Measurements from ENCODE around the gene IL26. TPM values are rescaled to one million over a fixed set of nuclear protein-coding genes. Genes with fewer than 3 reads are reported as not detected.

Gene IL26
- total and polyA plus RNA-seq, 2 of the 4 experiments (the other 2 are of a cell fraction), result not detected

- Histone ChIP-seq H3K14ac (replicated peaks; ENCODE audit: low read depth, low read length) (no peak overlapping the region), H3K23ac (ENCODE audit: low read depth, low read length) (no peak overlapping the region), H3K36me3 (ENCODE audit: control insufficient read depth, insufficient read depth, low read length) (no peaks in the 10 kb centered on the region), H4K91ac (ENCODE audit: insufficient read depth, low read depth, low read length) (no peak overlapping the region), H3K4me3 (ENCODE audit: insufficient read depth, low read depth, low read length) (no peak overlapping the region), H2AFZ (replicated peaks; ENCODE audit: low read length, poor library complexity) (no peak overlapping the region), H3K9me3 (ENCODE audit: control insufficient read depth, insufficient read depth, low read length) (no peaks in the 10 kb centered on the region), H3K56ac (ENCODE audit: extremely low read depth, insufficient read depth, low read length) (no peak overlapping the region), H2BK5ac (ENCODE audit: low read depth, low read length, poor library complexity, severe bottlenecking) (no peak overlapping the region), H4K20me1 (ENCODE audit: insufficient read depth, low read length) (no peaks in the 10 kb centered on the region), H2AK9ac (replicated peaks; ENCODE audit: low read depth, low read length, poor library complexity) (no peak overlapping the region), H3K4ac (ENCODE audit: low read depth, low read length) (no peak overlapping the region), H3K27me3 (ENCODE audit: control insufficient read depth, insufficient read depth, low read length) (peaks cover 4% of the 10 kb centered on the region), H3K4me1 (ENCODE audit: control insufficient read depth, insufficient read depth, low read length) (no peaks in the 10 kb centered on the region), H3K79me1 (ENCODE audit: low read depth in 1 of 2, low read length in 2 of 2) (no peaks in the 10 kb centered on the region), H3K27ac (ENCODE audit: insufficient read depth, low read length) (no peak overlapping the region), H3K4me2 (ENCODE audit: low read depth, low read length) (no peak overlapping the region), H2BK20ac (ENCODE audit: low read depth, low read length) (no peak overlapping the region), H2AK5ac (ENCODE audit: low read depth, low read length) (no peak overlapping the region), H4K8ac (ENCODE audit: low read depth in 2 of 2, low read length in 2 of 2) (no peak overlapping the region), H3K18ac (ENCODE audit: low read depth, low read length) (no peak overlapping the region), H3K9me1 (ENCODE audit: insufficient read depth, low read length) (no peaks in the 10 kb centered on the region), H2BK15ac (ENCODE audit: low read depth, low read length) (no peak overlapping the region), H3K9ac (ENCODE audit: low read depth, low read length) (no peak overlapping the region), H2BK120ac (ENCODE audit: low read depth, low read length) (no peak overlapping the region), H4K5ac (ENCODE audit: low read depth, low read length) (no peak overlapping the region)
- TF ChIP-seq MAFK (IDR thresholded peaks at IDR 0.05; ENCODE audit: low read depth, low read length), result no peak
- TF ChIP-seq CHD1 (IDR thresholded peaks at IDR 0.05; ENCODE audit: low read depth, low read length), result no peak
- no peak for TF ChIP-seq USF2 (IDR thresholded peaks at IDR 0.05; ENCODE audit: low read depth, low read length)
- no peak for TF ChIP-seq POLR2A (IDR thresholded peaks at IDR 0.05; ENCODE audit: low read depth, low read length)
- DNase-seq (no peak), ATAC-seq (ENCODE audit: low read depth) (no peak)
- ChIA-PET CTCF (no interaction called here), POLR2A (ENCODE audit: unreplicated experiment) (no interaction called here)
- intact Hi-C loops (cut with micrococcal nuclease) (no loop called here), in situ Hi-C loops (cut with MboI; ENCODE audit: low sequenced_read_pairs) (no loop called here), dilution Hi-C loops (cut with HindIII; ENCODE audit: low sequenced_read_pairs, unreplicated experiment) (loop anchor here (25.0 kb wide), 1 partner anchor 105 kb away; no protein-coding TSS in a partner anchor)
- BruUV-seq (replicated peaks), result no TSS peak
Observed at GRCh38 chr12:68207276-68207675, 18.3 kb downstream of the IL26 start.
